ENCODE measurements around the gene GTPBP8. TPM values are rescaled to one million over a fixed set of nuclear protein-coding genes. Genes with fewer than 3 reads are reported as not detected.

GTPBP8 gene
- total RNA-seq, 1 donor from 2014 or later: 32.9 TPM

- Mint-ChIP-seq H3K36me3 (peaks cover 5% of the 10 kb centered on the region), H3K9me3 (peaks cover 12% of the 10 kb centered on the region), H3K4me1 (no peaks in the 10 kb centered on the region), H3K4me3 (no peak overlapping the region), H3K27me3 (ENCODE audit: insufficient read depth, low read depth) (no peaks in the 10 kb centered on the region), H3K27ac (no peak overlapping the region)
- H3K36me3 ChIP-seq: no peaks in the 10 kb centered on the region
- no peaks in the 10 kb centered on the region for H3K9me3 ChIP-seq (ENCODE audit: low read depth)
- H3K79me2 ChIP-seq (ENCODE audit: low read depth): no peaks in the 10 kb centered on the region
- H4K20me1 ChIP-seq (ENCODE audit: low read depth): no peaks in the 10 kb centered on the region
- H3K4me3 ChIP-seq: no peak overlapping the region
- no peaks in the 10 kb centered on the region for H3K4me1 ChIP-seq
- no peak overlapping the region for H3K27ac ChIP-seq
- no peak for DNase-seq (ENCODE audit: low spot score)
- TF ChIP-seq EZH2phosphoT487 (IDR thresholded peaks at IDR 0.05) (no peak), CTCF (IDR thresholded peaks at IDR 0.05) (no peak)
- H3K4me2 ChIP-seq: no peak overlapping the region
- no peaks in the 10 kb centered on the region for H3F3A ChIP-seq (ENCODE audit: low read depth)
- H3K9ac ChIP-seq: no peak overlapping the region
- H2AFZ ChIP-seq (replicated peaks): no peak overlapping the region
- no peaks in the 10 kb centered on the region for H3K27me3 ChIP-seq
Observed at GRCh38 chr3:112958811-112959560, 31.8 kb upstream of the GTPBP8 start.

- H2AFZ ChIP-seq (replicated peaks): no peak overlapping the region
- Mint-ChIP-seq H3K27ac (no peak overlapping the region), H3K36me3 (peaks cover 5% of the 10 kb centered on the region), H3K9me3 (peaks cover 18% of the 10 kb centered on the region), H3K4me1 (no peaks in the 10 kb centered on the region), H3K4me3 (no peak overlapping the region), H3K27me3 (ENCODE audit: insufficient read depth, low read depth) (no peaks in the 10 kb centered on the region)
- H3K79me2 ChIP-seq (ENCODE audit: low read depth): no peaks in the 10 kb centered on the region
- TF ChIP-seq EZH2 (IDR thresholded peaks at IDR 0.05) (no peak), EZH2phosphoT487 (IDR thresholded peaks at IDR 0.05) (no peak), CTCF (IDR thresholded peaks at IDR 0.05) (no peak)
- H3F3A ChIP-seq (ENCODE audit: low read depth): no peaks in the 10 kb centered on the region
- no peaks in the 10 kb centered on the region for H3K9me3 ChIP-seq (ENCODE audit: low read depth)
- no peaks in the 10 kb centered on the region for H3K27me3 ChIP-seq
- H4K20me1 ChIP-seq (ENCODE audit: low read depth): no peaks in the 10 kb centered on the region
- H3K4me1 ChIP-seq: no peaks in the 10 kb centered on the region
- no peaks in the 10 kb centered on the region for H3K36me3 ChIP-seq
- DNase-seq (ENCODE audit: low spot score): no peak
- H3K4me3 ChIP-seq: no peak overlapping the region
- no peak overlapping the region for H3K27ac ChIP-seq
- H3K4me2 ChIP-seq: no peak overlapping the region
- no peak overlapping the region for H3K9ac ChIP-seq
Observed at GRCh38 chr3:112963683-112964082, 27.1 kb upstream of the GTPBP8 start.

GRCh38 chr3:112965656-112966055 lies 25.1 kb upstream of the GTPBP8 start:
- Histone ChIP-seq H3K36me3 (no peaks in the 10 kb centered on the region), H3K9ac (no peak overlapping the region), H3K9me3 (ENCODE audit: low read depth) (no peaks in the 10 kb centered on the region), H3K4me1 (no peaks in the 10 kb centered on the region), H3K27me3 (no peaks in the 10 kb centered on the region), H4K20me1 (ENCODE audit: low read depth) (no peaks in the 10 kb centered on the region), H3K27ac (no peak overlapping the region), H2AFZ (replicated peaks) (no peak overlapping the region), H3F3A (ENCODE audit: low read depth) (no peaks in the 10 kb centered on the region), H3K4me3 (no peak overlapping the region), H3K4me2 (no peak overlapping the region), H3K79me2 (ENCODE audit: low read depth) (no peaks in the 10 kb centered on the region)
- no peak for DNase-seq (ENCODE audit: low spot score)
- TF ChIP-seq EZH2 (IDR thresholded peaks at IDR 0.05): no peak
- no peak for TF ChIP-seq CTCF (IDR thresholded peaks at IDR 0.05)
- TF ChIP-seq EZH2phosphoT487 (IDR thresholded peaks at IDR 0.05): no peak
- Mint-ChIP-seq H3K4me3 (no peak overlapping the region), H3K4me1 (no peaks in the 10 kb centered on the region), H3K36me3 (peaks cover 5% of the 10 kb centered on the region), H3K27me3 (ENCODE audit: insufficient read depth, low read depth) (no peaks in the 10 kb centered on the region), H3K9me3 (peaks cover 18% of the 10 kb centered on the region), H3K27ac (no peak overlapping the region)
